Stimulated activated effector memory CD8-positive, alpha-beta T cell treated with anti-CD3 and anti-CD28 coated beads, Interleukin-12 subunit alpha, Interleukin-12 subunit beta, amount 100 ng/mL, for 72 hours (primary cell): ENCODE data around the gene FAM162A.
A peak's percentile ranks its signal among the peaks of the same experiment; 100 is the strongest.

Experiments used
- ATAC-seq: fragments of 150-1000 bp; cut with Tn5 transposase; 2 replicates; pipeline ENCODE4 v1.10.0; 2021
- DNase-seq, 2 donors: peaks; one replicate each; pipeline ENCODE4 v3.0.0; 2021 to 2022; ENCODE audit warnings: low spot score in 2 of 2
- H3K27ac Mint-ChIP-seq: one replicate; pipeline ENCODE4 v1.8.0; 2022; ENCODE audit warnings: mild to moderate bottlenecking, mixed read lengths
- H3K36me3 Mint-ChIP-seq: one replicate; pipeline ENCODE4 v1.8.0; 2022; ENCODE audit warnings: mild to moderate bottlenecking, mixed read lengths
- H3K4me1 Mint-ChIP-seq: one replicate; pipeline ENCODE4 v1.8.0; 2022; ENCODE audit warnings: mixed read lengths
- H3K4me3 Mint-ChIP-seq: one replicate; pipeline ENCODE4 v1.8.0; 2022; ENCODE audit warnings: mild to moderate bottlenecking, mixed read lengths
- H3K9me3 Mint-ChIP-seq: one replicate; pipeline ENCODE4 v1.8.0; 2022; ENCODE audit warnings: mixed read lengths

FAM162A gene

DNA sequence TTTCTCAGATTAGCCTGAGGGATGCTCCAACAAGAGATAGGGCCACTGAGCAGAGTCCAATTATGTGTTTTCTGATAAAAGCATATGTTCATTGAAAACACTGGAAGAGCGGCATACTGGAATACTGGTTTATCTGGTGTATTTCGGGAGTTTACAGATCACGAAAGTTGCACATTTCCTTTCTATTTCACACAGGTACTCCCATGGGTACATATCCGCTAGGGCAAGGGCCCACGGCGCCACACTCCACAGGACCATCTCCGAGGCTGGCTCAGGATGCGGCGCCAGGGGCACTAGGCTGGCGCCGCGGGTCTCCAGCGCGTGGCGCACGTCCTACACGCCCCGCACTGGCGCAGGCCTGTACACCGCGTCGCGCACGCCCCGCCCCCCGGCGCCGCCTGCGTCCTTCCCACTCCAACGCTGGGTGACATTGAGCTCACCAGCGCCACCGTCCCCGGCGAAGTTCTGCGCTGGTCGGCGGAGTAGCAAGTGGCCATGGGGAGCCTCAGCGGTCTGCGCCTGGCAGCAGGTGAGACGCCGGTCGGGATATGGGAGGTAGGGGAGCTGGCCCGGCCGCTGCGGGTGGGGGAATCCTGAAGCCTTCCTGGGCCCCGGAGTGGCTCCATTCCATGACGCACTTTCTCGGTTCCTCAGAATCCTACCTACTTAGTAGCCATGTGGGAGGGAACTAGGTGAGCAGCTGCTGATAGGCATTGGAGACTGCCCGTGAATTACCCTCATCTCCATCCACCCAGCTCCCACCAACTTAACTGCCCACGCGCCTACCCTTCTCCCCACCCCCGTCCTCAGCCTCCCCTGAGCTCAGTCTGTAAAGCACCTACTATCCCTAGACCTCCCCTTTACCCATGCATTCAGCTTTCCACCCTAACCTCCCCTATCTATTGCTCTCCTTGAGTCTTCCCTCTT lies at the start of gene FAM162A:
Gene FAM162A (plus strand): TSS at position 412 of the 927 bp plus-strand sequence. CDS start 84 bp downstream, at position 496.
- H3K4me3 Mint-ChIP-seq: peak within 1 kb of the TSS; percentile 84
- ATAC-seq (peak; percentile 96), DNase-seq (peak; percentile 92 to 95)
- H3K4me1 Mint-ChIP-seq: peaks cover 57% of the 10 kb centered on the region
- H3K9me3 Mint-ChIP-seq: no peaks in the 10 kb centered on the region
- peaks cover 77% of the 10 kb centered on the region for H3K36me3 Mint-ChIP-seq
- peak within 1 kb of the TSS; percentile 98 for H3K27ac Mint-ChIP-seq

- Mint-ChIP-seq H3K4me1 (no peaks in the 10 kb centered on the region), H3K4me3 (no peak overlapping the region), H3K9me3 (no peaks in the 10 kb centered on the region), H3K36me3 (no peaks in the 10 kb centered on the region), H3K27ac (no peak overlapping the region)
- no peak for DNase-seq
- ATAC-seq: no peak
Measured at GRCh38 chr3:122342803-122343202, 41.2 kb upstream of the FAM162A start.

DNA sequence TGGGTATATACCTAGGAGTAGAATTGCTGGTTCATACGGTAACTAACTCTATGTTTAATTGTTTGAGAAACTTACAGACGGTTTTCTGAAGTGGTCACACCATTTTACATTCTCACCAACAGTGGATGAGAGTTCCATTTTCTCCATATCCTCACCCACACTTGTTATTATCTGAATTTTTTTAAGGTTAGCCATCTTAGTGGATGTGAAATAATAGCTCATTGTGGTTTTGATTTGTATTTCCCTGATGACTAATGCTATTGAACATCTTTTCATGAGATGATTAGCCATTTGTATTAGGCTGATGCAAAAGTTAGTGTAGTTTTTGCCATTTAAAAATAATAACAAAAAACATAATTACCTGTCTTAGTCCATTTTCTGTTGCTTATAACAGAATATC lies 40.3 kb upstream of the FAM162A start:
- no peaks in the 10 kb centered on the region for H3K36me3 Mint-ChIP-seq
- H3K4me3 Mint-ChIP-seq: no peak overlapping the region
- no peak overlapping the region for H3K27ac Mint-ChIP-seq
- H3K4me1 Mint-ChIP-seq: no peaks in the 10 kb centered on the region
- DNase-seq: no peak
- no peak for ATAC-seq
- H3K9me3 Mint-ChIP-seq: no peaks in the 10 kb centered on the region

DNA sequence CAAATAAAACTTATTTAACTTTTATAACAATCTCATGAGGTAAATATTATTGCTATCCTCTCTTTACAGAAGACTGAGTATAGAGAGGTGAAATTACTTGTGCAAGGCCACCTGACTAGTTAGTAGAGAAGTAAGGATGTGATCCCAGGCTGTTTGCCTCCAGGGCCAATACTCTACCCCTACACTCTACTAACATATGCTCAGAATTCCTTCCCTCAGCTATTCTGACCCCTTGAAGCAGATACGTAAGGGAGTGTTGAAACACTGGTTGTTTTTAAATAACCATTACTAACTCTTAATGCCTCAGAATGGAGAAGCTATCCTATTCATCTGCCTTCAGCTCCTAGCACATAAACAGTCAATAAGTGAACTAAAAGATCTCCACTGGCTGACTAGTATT lies 34.8 kb upstream of the FAM162A start:
- no peak overlapping the region for H3K27ac Mint-ChIP-seq
- H3K4me3 Mint-ChIP-seq: no peak overlapping the region
- ATAC-seq: no peak
- no peak for DNase-seq
- no peaks in the 10 kb centered on the region for H3K4me1 Mint-ChIP-seq
- H3K36me3 Mint-ChIP-seq: no peaks in the 10 kb centered on the region
- H3K9me3 Mint-ChIP-seq: no peaks in the 10 kb centered on the region

GRCh38 chr3:122350814-122351418 lies 33.1 kb upstream of the FAM162A start:
- no peaks in the 10 kb centered on the region for H3K36me3 Mint-ChIP-seq
- H3K9me3 Mint-ChIP-seq: no peaks in the 10 kb centered on the region
- H3K27ac Mint-ChIP-seq: no peak overlapping the region
- no peaks in the 10 kb centered on the region for H3K4me1 Mint-ChIP-seq
- no peak for ATAC-seq
- no peak overlapping the region for H3K4me3 Mint-ChIP-seq
- DNase-seq: no peak

GRCh38 chr3:122351612-122352011 lies 32.4 kb upstream of the FAM162A start:
- Mint-ChIP-seq H3K9me3 (no peaks in the 10 kb centered on the region), H3K4me1 (no peaks in the 10 kb centered on the region), H3K27ac (no peak overlapping the region), H3K36me3 (no peaks in the 10 kb centered on the region), H3K4me3 (no peak overlapping the region)
- ATAC-seq: no peak
- no peak for DNase-seq

GRCh38 chr3:122353215-122353614 lies 30.8 kb upstream of the FAM162A start:
- H3K4me1 Mint-ChIP-seq: no peaks in the 10 kb centered on the region

GRCh38 chr3:122353893-122354401 lies 30.0 kb upstream of the FAM162A start:
- DNase-seq: no peak
- H3K9me3 Mint-ChIP-seq: no peaks in the 10 kb centered on the region
- no peak for ATAC-seq

More at GRCh38 chr3:122353215-122353614, 30.8 kb upstream of the FAM162A start:
- Mint-ChIP-seq H3K27ac (no peak overlapping the region), H3K9me3 (no peaks in the 10 kb centered on the region), H3K36me3 (peaks cover 2% of the 10 kb centered on the region), H3K4me3 (no peak overlapping the region)
- DNase-seq (no peak), ATAC-seq (no peak)

DNA sequence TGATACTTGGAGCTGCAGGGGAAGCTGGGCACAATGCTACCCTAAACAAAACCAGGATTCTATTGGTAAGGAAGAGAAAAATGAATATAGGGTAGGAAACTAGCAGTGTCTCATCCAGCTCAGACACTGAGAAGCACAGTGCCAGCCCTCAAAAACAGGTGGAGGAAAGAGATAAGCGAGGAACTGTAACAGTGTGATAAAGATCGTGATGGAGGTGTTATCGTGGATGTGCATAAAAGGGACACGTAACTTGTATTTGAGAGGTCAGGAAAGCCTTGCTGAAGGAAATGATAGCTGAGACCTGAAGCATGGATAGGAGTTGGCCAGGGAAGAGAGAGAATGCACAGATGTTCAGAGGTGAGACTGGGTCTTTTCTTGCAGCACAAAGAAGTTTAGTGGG lies 28.4 kb upstream of the FAM162A start:
- Mint-ChIP-seq H3K4me1 (no peaks in the 10 kb centered on the region), H3K4me3 (no peak overlapping the region), H3K9me3 (no peaks in the 10 kb centered on the region), H3K36me3 (peaks cover 26% of the 10 kb centered on the region), H3K27ac (no peak overlapping the region)
- ATAC-seq (no peak), DNase-seq (no peak)

More at GRCh38 chr3:122353893-122354401, 30.0 kb upstream of the FAM162A start:
- peaks cover 9% of the 10 kb centered on the region for H3K36me3 Mint-ChIP-seq
- no peak overlapping the region for H3K27ac Mint-ChIP-seq
- no peaks in the 10 kb centered on the region for H3K4me1 Mint-ChIP-seq
- H3K4me3 Mint-ChIP-seq: no peak overlapping the region

- Mint-ChIP-seq H3K36me3 (peaks cover 34% of the 10 kb centered on the region), H3K27ac (no peak overlapping the region), H3K9me3 (no peaks in the 10 kb centered on the region), H3K4me1 (no peaks in the 10 kb centered on the region), H3K4me3 (no peak overlapping the region)
- DNase-seq (no peak), ATAC-seq (no peak)
Measured at GRCh38 chr3:122356402-122356801, 27.6 kb upstream of the FAM162A start.

DNA sequence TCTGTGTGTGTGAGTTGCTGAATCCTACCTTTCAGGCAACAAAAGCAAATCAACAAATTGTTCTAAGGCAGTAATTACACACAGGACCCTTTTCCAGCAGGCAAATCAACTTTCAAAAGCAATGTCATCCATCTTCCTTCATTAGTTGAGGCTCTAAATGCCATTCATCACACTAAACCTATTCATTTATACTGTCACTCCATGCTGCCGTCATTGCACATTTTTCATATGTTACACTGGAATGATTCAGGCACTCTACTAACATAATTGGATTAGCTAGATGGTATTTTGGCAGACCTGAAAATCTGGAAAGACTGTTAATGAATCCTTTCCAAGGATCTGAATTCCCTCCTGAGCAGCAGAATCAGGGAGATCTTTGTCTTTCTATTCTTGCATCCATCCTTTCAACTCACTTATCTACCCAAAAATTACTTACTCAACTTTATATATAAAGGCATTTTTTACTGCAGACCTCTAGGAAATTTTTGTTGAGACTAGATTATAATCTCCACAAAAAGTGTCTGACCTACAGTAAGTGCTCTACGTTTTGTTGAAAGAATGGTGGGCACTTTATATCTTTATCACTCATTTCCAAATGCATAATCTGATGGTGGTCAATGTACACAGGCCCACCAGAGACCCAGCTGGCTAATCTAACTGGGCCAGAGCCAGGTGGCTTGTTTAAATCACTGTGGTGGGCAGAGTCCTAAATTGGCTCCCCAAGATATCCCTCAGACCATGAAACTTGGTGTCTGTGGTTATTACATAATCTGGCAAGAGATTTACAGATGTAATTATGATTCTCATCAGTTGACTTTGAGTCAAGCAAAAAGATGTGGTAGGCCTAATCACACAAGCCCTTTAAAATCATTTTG lies 25.9 kb upstream of the FAM162A start:
- no peak overlapping the region for H3K4me3 Mint-ChIP-seq
- H3K27ac Mint-ChIP-seq: peak overlapping the region; percentile 21
- no peaks in the 10 kb centered on the region for H3K4me1 Mint-ChIP-seq
- H3K9me3 Mint-ChIP-seq: no peaks in the 10 kb centered on the region
- ATAC-seq: no peak
- H3K36me3 Mint-ChIP-seq: peaks cover 50% of the 10 kb centered on the region
- no peak for DNase-seq

DNA sequence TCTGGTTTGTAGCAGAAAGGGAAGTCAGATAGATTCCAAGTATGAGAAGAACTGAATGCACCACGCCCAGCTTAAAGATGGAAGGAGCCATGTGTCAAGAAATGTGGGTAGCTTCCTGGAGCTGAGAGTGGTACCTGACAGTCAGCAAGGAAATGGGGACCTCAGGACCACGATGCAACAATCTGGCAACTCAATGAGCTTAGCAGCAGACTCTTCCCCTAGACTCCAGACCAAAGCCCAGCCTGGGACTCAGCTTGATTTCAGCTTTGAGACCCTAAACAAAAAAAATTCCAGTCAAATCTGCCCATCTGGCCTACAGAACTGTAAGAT lies 25.3 kb upstream of the FAM162A start:
- DNase-seq (no peak), ATAC-seq (no peak)
- peaks cover 56% of the 10 kb centered on the region for H3K36me3 Mint-ChIP-seq
- no peak overlapping the region for H3K4me3 Mint-ChIP-seq
- H3K9me3 Mint-ChIP-seq: no peaks in the 10 kb centered on the region
- peak overlapping the region; percentile 21 for H3K27ac Mint-ChIP-seq
- H3K4me1 Mint-ChIP-seq: no peaks in the 10 kb centered on the region

- Mint-ChIP-seq H3K36me3 (peaks cover 89% of the 10 kb centered on the region), H3K27ac (no peak overlapping the region), H3K9me3 (no peaks in the 10 kb centered on the region), H3K4me1 (peaks cover 16% of the 10 kb centered on the region), H3K4me3 (no peak overlapping the region)
- no peak for ATAC-seq
- DNase-seq: no peak
Measured at GRCh38 chr3:122362026-122362425, 22.0 kb upstream of the FAM162A start.

DNA sequence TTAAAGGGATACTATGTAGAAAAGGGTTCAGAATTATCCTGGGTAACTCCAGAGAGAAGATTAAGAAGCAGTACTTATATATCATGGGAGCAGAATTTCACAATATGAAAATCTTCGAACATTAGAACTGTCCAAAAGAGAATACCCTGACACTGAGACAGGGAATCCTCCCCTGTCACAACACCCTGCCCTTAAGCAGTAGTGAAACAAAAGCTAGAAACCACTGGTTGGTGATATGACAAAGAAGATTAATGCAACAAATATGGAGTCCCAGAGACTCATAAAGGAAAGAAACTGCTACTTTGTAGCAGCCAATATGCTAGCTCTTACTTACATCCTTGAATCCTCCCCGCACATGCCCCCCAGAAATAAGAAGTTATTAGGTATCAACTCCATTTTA lies 19.5 kb upstream of the FAM162A start:
- peaks cover 99% of the 10 kb centered on the region for H3K36me3 Mint-ChIP-seq
- peak overlapping the region; percentile 93 for H3K27ac Mint-ChIP-seq
- H3K9me3 Mint-ChIP-seq: no peaks in the 10 kb centered on the region
- H3K4me3 Mint-ChIP-seq: peak overlapping the region; percentile 55
- DNase-seq (no peak), ATAC-seq (peak; percentile 66)
- H3K4me1 Mint-ChIP-seq: peaks cover 16% of the 10 kb centered on the region

GRCh38 chr3:122365073-122365472 lies 18.9 kb upstream of the FAM162A start:
- Mint-ChIP-seq H3K9me3 (no peaks in the 10 kb centered on the region), H3K4me3 (peak overlapping the region; percentile 55), H3K36me3 (peaks cover 99% of the 10 kb centered on the region), H3K27ac (peak overlapping the region; percentile 93), H3K4me1 (peaks cover 16% of the 10 kb centered on the region)
- ATAC-seq (peak; percentile 91), DNase-seq (no peak)
